Esophagus mucosa (tissue), 1 donor: ENCODE results near the gene FBXW11. TPM values are rescaled to one million over a fixed set of nuclear protein-coding genes. Genes with fewer than 3 reads are reported as not detected.

Experiments
- ATAC-seq: fragments of 200-7000 bp; cut with Tn5 transposase; one replicate; pipeline ENCODE4 v1.9.1; 2020
- total RNA-seq: library from RNA; stranded (reverse); gene quantifications from one replicate; pipeline ENCODE4 v1.2.4, GENCODE V29; 2023
- donor health status: DM: yes; HTN: yes; CAD: no.

Gene FBXW11
- total RNA-seq, 1 donor from 2014 or later = 45.9 TPM

- no peak for ATAC-seq
Measured at GRCh38 chr5:171838066-171838465, 168.4 kb downstream of the FBXW11 start.

- ATAC-seq = no peak
Measured at GRCh38 chr5:171837522-171837921, 168.9 kb downstream of the FBXW11 start.

GRCh38 chr5:171835066-171835465 is 171.4 kb downstream of the FBXW11 start:
- ATAC-seq = no peak

GRCh38 chr5:171834461-171834860 is 172.0 kb downstream of the FBXW11 start:
- ATAC-seq = no peak

- no peak for ATAC-seq
Measured at GRCh38 chr5:171832775-171833174, 173.7 kb downstream of the FBXW11 start.

GRCh38 chr5:171830686-171831085 is 175.8 kb downstream of the FBXW11 start:
- no peak for ATAC-seq

- no peak for ATAC-seq
Measured at GRCh38 chr5:171827162-171827561, 179.3 kb downstream of the FBXW11 start.

GRCh38 chr5:171826132-171826531 is 180.3 kb downstream of the FBXW11 start:
- ATAC-seq = no peak

GRCh38 chr5:171825051-171825450 is 181.4 kb downstream of the FBXW11 start:
- no peak for ATAC-seq

GRCh38 chr5:171823269-171823668 is 183.2 kb downstream of the FBXW11 start:
- no peak for ATAC-seq

GRCh38 chr5:171821286-171821685 is 185.2 kb downstream of the FBXW11 start:
- ATAC-seq = no peak

- ATAC-seq = no peak
Measured at GRCh38 chr5:171820561-171820960, 185.9 kb downstream of the FBXW11 start.

GRCh38 chr5:171816666-171817065 is 189.8 kb downstream of the FBXW11 start:
- ATAC-seq = no peak

- ATAC-seq = no peak
Measured at GRCh38 chr5:171813813-171814490, 192.5 kb downstream of the FBXW11 start.

GRCh38 chr5:171813270-171813669 is 193.2 kb downstream of the FBXW11 start:
- no peak for ATAC-seq

Other genes starting within 250 kb of the FBXW11 start
- not detected for gene SMIM23, start 220.8 kb downstream of the FBXW11 start, total RNA-seq
- gene STK10, start 181.6 kb upstream of the FBXW11 start, total RNA-seq = 7.3 TPM
- not detected for gene EFCAB9, start 187.5 kb upstream of the FBXW11 start, total RNA-seq